Pulmonary artery endothelial cell (primary cell): ENCODE measurements around the gene RNF220. TPM values are rescaled to one million over a fixed set of nuclear protein-coding genes. Genes with fewer than 3 reads are reported as not detected.

ENCODE experiments used
- DNase-seq: peaks from one replicate; pipeline ENCODE4 v3.0.0-alpha.2; 2011; ENCODE audit warnings: low read depth, low spot score
- total RNA-seq: library from RNA; depleted of rRNA; stranded (reverse); fragments of >200 nt; gene quantifications from 2 replicates; pipeline ENCODE4 v1.2.3, GENCODE V29; 2014

RNF220 gene
- total RNA-seq, 1 donor from 2014 or later = 76.7 TPM

GRCh38 chr1:44609768-44610526 is 204.9 kb downstream of the RNF220 start:
- DNase-seq = no peak

GRCh38 chr1:44610527-44611148 is 205.6 kb downstream of the RNF220 start:
- DNase-seq = no peak

DNA sequence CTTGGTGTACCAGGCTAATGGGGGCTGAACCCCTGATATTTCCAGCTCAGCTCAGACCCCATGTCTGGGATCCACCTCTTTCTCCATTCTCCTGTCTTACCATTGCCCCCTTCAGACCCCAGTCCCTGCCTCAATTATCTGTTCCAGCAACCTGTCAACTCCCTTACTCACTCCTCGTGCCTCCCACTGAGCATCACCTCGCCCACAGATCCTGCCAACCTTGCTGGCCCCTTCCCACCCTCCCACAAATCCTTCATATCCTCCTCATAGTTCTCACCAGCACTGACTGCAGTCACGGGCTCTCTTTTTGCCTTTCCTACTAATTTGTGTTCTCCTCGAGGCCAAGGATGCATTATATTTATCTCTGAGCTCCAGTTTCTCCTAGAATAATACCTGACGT is 206.4 kb downstream of the RNF220 start:
- DNase-seq = no peak

- DNase-seq = no peak
These were observed 206.8 kb downstream of the RNF220 start for GRCh38 chr1:44611866-44612265.

GRCh38 chr1:44613941-44614340 is 208.9 kb downstream of the RNF220 start:
- DNase-seq = no peak

- DNase-seq = no peak
These were observed 211.4 kb downstream of the RNF220 start for GRCh38 chr1:44616284-44616990.

DNA sequence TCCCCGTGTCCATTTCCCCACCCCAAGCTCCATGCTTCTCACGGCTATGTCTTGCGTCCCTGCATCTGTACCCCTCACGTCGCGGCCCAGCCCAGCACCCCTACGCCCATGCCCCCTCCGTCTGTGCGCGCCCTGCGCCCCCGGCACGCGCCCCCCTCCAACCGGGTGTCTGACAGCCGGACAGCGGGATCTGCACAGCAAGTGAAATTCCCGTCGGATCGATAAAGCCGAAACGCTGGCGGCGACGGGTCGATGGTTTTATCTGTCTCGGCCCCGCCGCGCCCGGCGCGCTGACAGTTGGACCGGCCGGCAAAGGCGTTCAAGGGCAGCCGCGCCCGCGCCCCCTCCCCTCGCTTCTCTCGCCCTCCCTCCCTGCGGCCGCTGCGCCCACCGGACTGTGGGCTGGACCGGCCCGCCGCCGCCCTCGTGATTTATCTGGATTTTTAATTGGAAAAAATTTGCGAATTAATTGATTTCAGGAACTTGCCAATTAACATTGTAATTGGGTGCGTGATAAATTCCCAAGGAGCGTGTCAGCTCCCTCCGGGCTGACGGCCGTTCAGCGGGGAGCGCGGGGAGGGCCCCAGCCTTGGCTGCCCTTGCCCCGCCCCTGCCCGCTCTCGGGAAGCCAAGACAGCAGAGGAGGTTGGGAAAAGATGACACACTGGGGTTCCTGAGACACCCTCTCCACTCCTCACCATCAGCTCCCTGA is 212.1 kb downstream of the RNF220 start:
- no peak for DNase-seq

DNA sequence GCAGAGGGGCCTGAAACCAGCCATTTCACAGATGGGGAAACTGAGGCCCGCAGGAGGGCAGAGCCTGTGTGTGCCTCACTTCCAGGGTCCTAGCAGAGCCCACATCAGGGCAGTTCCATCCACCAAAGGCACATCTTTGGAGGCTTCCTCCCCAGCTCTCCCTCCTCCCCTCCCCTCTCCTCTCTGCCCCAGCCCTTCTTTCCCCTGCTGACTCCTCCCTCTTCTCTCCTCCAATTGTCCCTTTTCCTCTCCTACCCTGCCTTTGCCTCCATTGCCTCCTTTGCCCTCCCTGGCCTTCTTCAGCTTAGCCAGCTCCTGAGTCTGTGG is 212.6 kb downstream of the RNF220 start:
- no peak for DNase-seq

DNA sequence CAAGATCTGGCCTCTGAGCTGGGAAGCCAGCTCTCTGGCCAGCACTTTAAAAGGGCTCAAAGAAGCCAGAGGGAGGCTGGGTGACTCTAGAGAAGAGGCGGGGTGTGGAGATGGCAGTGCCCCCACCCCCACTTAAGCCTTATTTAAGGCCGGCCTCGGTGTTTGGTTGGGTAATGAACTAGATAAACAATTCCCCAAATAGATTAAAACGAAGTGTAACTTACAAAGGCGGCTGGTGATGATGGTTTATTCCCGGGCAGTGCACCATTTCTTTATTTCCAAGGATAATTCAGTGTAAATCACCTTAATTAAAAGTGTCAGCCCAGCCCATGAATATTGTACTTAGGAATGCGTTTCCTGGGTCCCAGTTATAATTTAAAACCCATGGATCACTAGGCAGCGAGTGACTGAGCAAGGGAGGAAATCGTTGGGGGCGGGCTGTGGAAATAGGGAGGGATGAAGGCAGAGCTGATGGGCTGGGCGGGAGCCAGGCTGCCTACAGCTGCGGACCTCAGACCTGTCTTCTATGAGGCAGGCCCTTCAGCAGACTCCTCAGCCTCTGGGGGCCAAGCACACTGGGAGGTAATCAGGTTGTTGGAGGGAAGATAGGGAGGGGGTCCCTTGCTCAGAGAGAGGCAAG is 214.3 kb downstream of the RNF220 start:
- DNase-seq = no peak

- no peak for DNase-seq
These were observed 215.0 kb downstream of the RNF220 start for GRCh38 chr1:44620072-44620471.

GRCh38 chr1:44621841-44622286 is 216.8 kb downstream of the RNF220 start:
- DNase-seq = no peak

- DNase-seq = no peak
These were observed 219.3 kb downstream of the RNF220 start for GRCh38 chr1:44624268-44624901.

- no peak for DNase-seq
These were observed 220.3 kb downstream of the RNF220 start for GRCh38 chr1:44625348-44625747.

GRCh38 chr1:44628962-44629756 is 224.1 kb downstream of the RNF220 start:
- DNase-seq = no peak

DNA sequence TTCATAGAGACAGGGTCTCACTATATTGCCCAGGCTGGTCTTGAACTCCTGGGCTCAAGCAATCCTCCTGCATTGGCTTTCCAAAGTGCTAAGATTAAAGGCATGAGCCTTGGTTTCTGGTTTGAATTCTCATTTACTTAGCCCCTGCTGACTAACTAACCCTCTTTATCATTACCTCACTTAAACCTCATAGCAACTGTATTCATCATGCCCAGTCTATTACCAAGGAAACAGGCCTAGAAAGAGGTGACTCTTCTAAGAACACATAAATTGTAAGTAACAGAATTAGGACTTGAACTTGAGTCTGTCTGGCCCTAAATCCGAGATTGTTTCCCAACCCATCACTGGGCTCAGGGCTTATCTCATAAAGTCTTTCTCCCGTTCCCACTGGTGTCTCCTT is 225.1 kb downstream of the RNF220 start:
- no peak for DNase-seq

- no peak for DNase-seq
These were observed 226.2 kb downstream of the RNF220 start for GRCh38 chr1:44631333-44631646.

- DNase-seq = peak; percentile 53
These were observed 226.8 kb downstream of the RNF220 start for GRCh38 chr1:44631647-44632539.

GRCh38 chr1:44632598-44632997 is 227.5 kb downstream of the RNF220 start:
- no peak for DNase-seq

GRCh38 chr1:44634606-44635189 is 229.6 kb downstream of the RNF220 start:
- no peak for DNase-seq
